ENCODE results near the gene CCDC28B. TPM values are rescaled to one million over a fixed set of nuclear protein-coding genes. Genes with fewer than 3 reads are reported as not detected.
"Not testable (repeated sequence)": the region's sequence is repeated elsewhere in the genome, so short reads cannot be mapped to it uniquely, and the experiment has no call there.

Gene CCDC28B
- 10 to 100 TPM; 61.2 to 67.1 (median 65.5) TPM for polyA plus RNA-seq

DNA sequence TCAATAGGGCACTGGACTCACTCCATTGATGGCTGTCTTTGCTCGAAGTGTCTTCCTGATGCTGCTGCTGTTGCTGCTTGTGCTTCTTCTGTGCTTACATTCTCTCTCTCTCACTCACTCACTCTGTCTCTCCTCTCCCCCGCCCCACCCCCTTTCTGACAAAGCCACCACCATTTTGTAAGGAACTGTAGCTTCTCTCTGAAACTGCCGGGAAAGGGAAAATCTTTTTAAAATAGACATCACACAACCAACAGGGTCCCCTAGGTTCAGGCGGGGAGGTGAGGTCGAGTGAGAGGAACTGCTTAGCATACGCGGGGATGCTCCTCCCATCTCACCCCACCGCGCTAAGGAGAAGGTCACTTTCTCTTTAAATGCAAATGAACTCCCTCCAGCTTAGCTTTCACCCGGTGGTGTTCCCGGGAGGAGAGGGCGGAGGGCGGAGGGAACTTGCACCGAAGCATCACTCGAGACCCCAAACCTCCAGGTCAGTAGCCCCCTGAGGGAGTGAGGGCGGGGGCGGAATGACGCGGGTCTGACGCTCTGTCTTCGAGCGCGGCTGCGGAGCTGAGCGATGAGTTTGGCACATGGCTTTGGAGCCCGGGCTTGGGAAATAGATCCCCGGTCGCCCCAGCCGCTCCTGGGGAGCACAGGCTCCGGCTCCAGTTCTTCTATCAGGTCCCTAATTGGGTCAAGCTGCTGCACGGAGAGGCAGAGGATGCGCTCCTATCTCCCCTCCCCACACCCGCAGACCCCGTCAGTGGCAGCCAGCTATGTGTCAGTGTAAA is at the start of gene CCDC28B:
CCDC28B (plus strand) TSS at position 370 of the 785 bp plus-strand sequence. CDS start 1,341 bp downstream, outside the sequence.
- DNase-seq: peak; percentile 60 to 64 (median 62)
- peak within 1 kb of the TSS; percentile 95 to 98 (median 96) for H3K4me3 Mint-ChIP-seq
- H3K4me1 Mint-ChIP-seq: peaks cover 63 to 68% of the 10 kb centered on the region in 2 donors
- no peaks in the 10 kb centered on the region for H3K9me3 Mint-ChIP-seq
- H3K36me3 Mint-ChIP-seq: peaks cover 0 to 20% (median 0%) of the 10 kb centered on the region in 3 donors
- peak within 1 kb of the TSS; percentile 85 to 99 (median 98) for H3K27ac Mint-ChIP-seq
- peaks cover 2 to 4% (median 4%) of the 10 kb centered on the region in 3 donors for H3K27me3 Mint-ChIP-seq (ENCODE audit: low read depth in 3 of 3)

DNA sequence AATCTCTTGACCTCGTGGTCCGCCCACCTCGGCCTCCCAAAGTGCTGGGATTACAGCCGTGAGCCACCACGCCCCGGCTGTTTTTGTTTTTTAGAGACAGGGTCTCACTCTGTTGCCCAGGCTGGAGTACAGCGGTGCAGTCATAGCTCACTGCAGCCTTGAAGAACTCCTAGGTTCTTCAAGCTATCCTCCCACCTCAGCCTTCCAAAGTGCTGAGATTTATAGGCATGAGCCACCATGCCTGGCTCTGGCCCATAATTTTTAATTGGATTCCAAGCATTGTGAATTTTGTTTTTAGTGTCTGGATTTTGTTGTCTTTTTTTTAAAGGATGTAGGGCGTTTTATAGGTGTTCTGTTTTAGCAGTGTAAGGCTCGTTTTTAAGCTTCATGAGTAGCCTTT is 49.5 kb upstream of the CCDC28B start:
- H3K27me3 Mint-ChIP-seq (ENCODE audit: low read depth in 3 of 3): peaks cover 0 to 1% (median 0%) of the 10 kb centered on the region in 3 donors
- no peak overlapping the region for H3K4me3 Mint-ChIP-seq
- peaks cover 14 to 54% of the 10 kb centered on the region in 2 donors for H3K4me1 Mint-ChIP-seq
- peaks cover 11 to 19% (median 13%) of the 10 kb centered on the region in 3 donors for H3K36me3 Mint-ChIP-seq
- no peak for DNase-seq
- peaks cover 0 to 10% (median 5%) of the 10 kb centered on the region in 6 donors for H3K9me3 Mint-ChIP-seq
- no peak overlapping the region for H3K27ac Mint-ChIP-seq

DNA sequence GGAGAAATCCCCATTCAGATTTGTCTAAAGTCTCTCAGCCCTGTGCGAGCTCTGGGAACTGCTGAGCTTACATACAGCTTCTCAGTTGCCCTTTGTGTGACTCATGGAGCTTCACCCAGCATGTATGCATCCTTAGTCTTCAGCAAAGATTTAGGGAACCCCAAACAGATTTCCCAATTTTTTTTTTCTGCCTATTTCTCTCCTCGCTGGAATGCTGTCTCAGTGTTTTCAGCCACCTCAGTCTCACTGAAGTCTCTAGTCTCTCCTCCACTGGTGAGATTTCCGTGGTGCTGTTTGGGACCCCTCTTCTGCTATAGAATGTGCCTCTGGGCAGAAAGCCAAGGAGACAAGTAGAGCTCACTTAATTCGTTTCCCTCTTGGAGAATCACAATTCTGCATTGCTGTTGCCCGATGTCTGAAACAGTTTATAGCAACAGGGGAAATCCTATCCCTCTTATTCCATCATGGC is 49.0 kb upstream of the CCDC28B start:
- peaks cover 12 to 49% of the 10 kb centered on the region in 2 donors for H3K4me1 Mint-ChIP-seq
- no peak overlapping the region for H3K4me3 Mint-ChIP-seq
- DNase-seq: no peak
- H3K36me3 Mint-ChIP-seq: peaks cover 11 to 24% (median 18%) of the 10 kb centered on the region in 3 donors
- H3K27ac Mint-ChIP-seq: no peak overlapping the region
- peaks cover 0 to 10% (median 5%) of the 10 kb centered on the region in 6 donors for H3K9me3 Mint-ChIP-seq
- H3K27me3 Mint-ChIP-seq (ENCODE audit: low read depth in 3 of 3): peaks cover 0 to 1% (median 1%) of the 10 kb centered on the region in 3 donors

DNA sequence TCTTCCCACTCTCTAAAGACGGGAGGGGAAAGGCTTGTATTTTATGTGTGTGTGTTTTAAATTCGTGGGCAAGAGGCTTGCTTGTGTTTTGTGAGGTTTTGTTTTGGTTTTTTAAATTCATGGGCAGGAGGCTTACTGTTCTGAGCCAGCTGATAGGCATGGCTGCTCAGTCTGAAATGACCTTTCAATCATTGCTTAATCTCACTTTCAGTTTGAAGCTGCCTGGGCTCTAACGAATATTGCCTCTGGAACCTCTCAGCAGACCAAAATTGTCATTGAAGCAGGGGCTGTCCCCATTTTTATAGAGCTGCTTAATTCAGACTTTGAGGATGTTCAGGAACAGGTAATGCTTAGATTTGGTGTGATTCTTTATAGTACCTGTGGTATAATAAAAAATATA is 41.2 kb upstream of the CCDC28B start:
- H3K36me3 Mint-ChIP-seq: peaks cover 16 to 56% (median 52%) of the 10 kb centered on the region in 3 donors

DNA sequence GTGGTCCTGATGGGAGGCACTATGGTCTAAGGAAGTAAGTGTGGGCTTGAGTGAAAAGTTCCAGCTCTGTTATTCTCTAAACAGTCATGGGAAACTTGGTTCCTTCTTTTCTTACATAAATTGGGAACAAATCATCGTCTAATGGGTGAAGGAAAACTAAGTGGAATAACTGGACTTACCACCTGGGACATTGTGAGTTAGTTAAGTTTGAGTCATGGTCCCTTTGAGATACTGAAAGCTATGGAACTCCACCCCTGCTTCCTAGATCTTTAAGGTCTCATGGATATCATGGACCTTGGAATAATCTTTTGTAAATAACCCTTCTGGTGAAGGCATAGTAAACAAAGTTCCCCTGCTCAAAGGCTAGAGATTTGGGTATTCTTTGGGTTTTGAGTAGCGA is 37.0 kb upstream of the CCDC28B start:
- Mint-ChIP-seq H3K27ac (no peak overlapping the region), H3K9me3 (no peaks in the 10 kb centered on the region), H3K36me3 (peaks cover 14 to 41% (median 31%) of the 10 kb centered on the region in 3 donors), H3K4me1 (no peaks in the 10 kb centered on the region), H3K4me3 (no peak overlapping the region), H3K27me3 (ENCODE audit: low read depth in 3 of 3) (no peaks in the 10 kb centered on the region)
- DNase-seq: no peak

More for the DNA sequence above, 41.2 kb upstream of the CCDC28B start:
- H3K27ac Mint-ChIP-seq: no peak overlapping the region
- peaks cover 0 to 1% (median 0%) of the 10 kb centered on the region in 3 donors for H3K27me3 Mint-ChIP-seq (ENCODE audit: low read depth in 3 of 3)
- no peaks in the 10 kb centered on the region for H3K9me3 Mint-ChIP-seq
- H3K4me1 Mint-ChIP-seq: peaks cover 0 to 3% of the 10 kb centered on the region in 2 donors
- H3K4me3 Mint-ChIP-seq: no peak overlapping the region
- DNase-seq: no peak

DNA sequence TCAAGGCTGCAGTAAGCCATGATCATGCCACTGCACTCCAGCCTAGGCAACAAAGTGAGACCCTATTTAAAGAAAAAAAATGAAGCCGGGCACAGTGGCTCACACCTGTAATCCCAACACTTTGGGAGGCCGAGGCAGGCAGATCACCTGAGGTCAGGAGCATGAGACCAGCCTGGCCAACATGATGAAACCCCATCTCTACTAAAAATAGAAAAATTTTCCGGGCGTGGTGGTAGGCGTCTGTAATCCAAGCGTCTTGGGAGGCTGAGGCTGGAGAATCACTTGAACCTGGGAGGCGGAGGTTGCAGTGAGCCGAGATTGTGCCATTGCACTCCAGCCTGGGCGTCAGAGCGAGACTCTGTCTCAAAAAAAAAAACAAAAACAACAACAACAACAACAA is 34.8 kb upstream of the CCDC28B start:
- H3K27ac Mint-ChIP-seq: not testable (repeated sequence)

DNA sequence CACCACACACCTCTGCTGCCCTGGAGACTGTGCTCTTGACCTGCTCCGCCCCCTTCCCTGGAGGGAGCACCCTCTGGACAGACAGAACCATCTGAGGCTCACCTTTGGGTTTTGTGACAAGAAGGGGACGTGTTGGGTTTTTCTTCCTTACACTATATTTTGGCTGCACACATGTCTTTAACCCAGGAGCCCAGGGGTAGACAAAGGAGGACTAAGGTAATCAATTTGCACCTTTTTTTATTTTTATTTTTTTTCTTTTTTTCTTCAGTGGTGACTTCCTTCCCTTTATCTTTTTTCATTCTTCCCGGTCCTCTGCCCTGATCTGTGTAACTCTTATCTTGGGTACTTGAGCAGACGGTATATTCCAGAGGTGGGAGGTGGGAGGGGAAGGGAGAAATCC is 29.4 kb upstream of the CCDC28B start:
- Mint-ChIP-seq H3K27ac (peak overlapping the region in 1 of 6 donors; percentile 24), H3K9me3 (no peaks in the 10 kb centered on the region), H3K4me1 (peaks cover 0 to 12% of the 10 kb centered on the region in 2 donors), H3K36me3 (peaks cover 25 to 46% (median 26%) of the 10 kb centered on the region in 3 donors), H3K4me3 (no peak overlapping the region), H3K27me3 (ENCODE audit: low read depth in 3 of 3) (peaks cover 0 to 2% (median 0%) of the 10 kb centered on the region in 3 donors)
- no peak for DNase-seq

More for the DNA sequence above, 34.8 kb upstream of the CCDC28B start:
- H3K9me3 Mint-ChIP-seq; DNase-seq; H3K4me3 Mint-ChIP-seq; H3K4me1 Mint-ChIP-seq; H3K27me3 Mint-ChIP-seq (ENCODE audit: low read depth in 3 of 3): not testable (repeated sequence)
- H3K36me3 Mint-ChIP-seq: peaks cover 18 to 40% (median 31%) of the 10 kb centered on the region in 3 donors

DNA sequence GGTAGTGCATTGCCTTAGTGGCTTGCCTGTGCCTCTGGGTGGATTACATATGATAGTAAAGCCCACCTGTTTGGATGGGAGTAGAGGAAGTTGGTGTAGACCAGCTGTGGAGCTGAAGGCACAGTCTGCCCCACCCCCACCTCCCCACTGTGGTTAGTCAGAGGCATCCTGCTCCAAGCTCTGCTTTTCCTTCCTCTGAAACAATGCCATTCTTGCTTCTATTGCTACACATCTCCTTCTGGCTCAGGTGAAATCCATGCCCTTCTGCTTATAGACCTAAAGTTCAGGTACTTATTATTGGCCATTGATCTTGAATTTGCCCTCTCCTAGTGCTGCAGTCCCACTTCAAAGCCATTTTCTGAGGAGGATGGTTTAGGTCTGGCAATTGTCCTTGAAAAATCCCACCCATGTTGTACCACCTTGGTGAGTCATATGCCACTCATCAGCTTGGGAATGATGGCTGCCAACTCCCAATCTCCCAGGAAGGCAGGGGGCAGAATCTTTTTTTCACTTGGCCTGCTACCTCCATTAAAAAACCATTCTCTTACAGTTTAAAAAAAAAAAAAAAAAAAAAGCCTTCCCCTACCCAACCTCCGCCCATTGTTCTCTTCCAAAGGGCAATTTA is 27.7 kb upstream of the CCDC28B start:
- Mint-ChIP-seq H3K9me3 (no peaks in the 10 kb centered on the region), H3K4me1 (peaks cover 0 to 12% of the 10 kb centered on the region in 2 donors), H3K27ac (peak overlapping the region in 2 of 6 donors; percentile 3 to 29), H3K4me3 (no peak overlapping the region), H3K27me3 (ENCODE audit: low read depth in 3 of 3) (peaks cover 0 to 2% (median under 1%) of the 10 kb centered on the region in 3 donors), H3K36me3 (peaks cover 25 to 43% (median 26%) of the 10 kb centered on the region in 3 donors)
- DNase-seq: no peak

DNA sequence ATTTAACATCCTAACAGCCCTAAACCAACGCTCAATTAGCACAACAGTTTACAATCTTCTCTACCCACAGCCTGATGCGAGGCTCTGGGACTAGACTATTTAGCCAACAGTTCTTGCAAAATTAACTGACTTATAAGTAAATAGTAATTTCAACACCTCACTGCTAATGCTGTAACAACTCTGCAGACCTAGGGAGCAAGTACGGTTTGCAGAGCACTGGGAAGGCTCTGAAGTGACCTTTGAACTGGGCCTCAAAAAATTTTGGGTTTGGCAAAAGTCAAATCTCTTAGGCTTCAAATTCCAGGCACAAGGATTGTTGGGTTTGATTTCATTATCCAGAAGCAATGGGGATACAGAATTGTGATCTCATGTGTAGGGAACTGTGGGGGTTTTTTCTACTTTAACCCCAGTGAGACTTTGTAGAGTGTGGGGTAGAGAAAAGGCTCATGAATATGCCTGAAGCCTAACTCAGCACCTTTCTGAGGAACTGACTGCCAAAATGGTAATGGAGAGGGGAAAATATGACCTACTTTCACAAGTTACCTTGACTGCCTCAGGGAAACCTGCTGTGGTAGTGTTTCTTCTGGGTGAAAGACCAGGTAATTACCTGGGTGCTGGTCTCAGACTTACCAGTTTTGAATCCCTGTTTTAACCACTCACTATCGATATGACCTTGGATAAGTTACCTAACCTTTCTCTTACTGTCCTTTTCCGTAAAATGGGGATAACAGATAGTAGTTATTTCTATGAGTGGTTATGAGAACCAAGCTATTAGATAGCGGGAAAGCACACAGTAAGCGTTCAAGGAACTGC is 21.8 kb upstream of the CCDC28B start:
- DNase-seq: no peak
- peaks cover 31 to 33% of the 10 kb centered on the region in 2 donors for H3K4me1 Mint-ChIP-seq
- H3K27ac Mint-ChIP-seq: peak overlapping the region; percentile 91 to 97 (median 95)
- H3K4me3 Mint-ChIP-seq: peak overlapping the region; percentile 89 to 94 (median 91)
- H3K27me3 Mint-ChIP-seq (ENCODE audit: low read depth in 3 of 3): peaks cover 9 to 18% (median 11%) of the 10 kb centered on the region in 3 donors
- peaks cover 0 to 10% (median 4%) of the 10 kb centered on the region in 3 donors for H3K36me3 Mint-ChIP-seq
- no peaks in the 10 kb centered on the region for H3K9me3 Mint-ChIP-seq

DNA sequence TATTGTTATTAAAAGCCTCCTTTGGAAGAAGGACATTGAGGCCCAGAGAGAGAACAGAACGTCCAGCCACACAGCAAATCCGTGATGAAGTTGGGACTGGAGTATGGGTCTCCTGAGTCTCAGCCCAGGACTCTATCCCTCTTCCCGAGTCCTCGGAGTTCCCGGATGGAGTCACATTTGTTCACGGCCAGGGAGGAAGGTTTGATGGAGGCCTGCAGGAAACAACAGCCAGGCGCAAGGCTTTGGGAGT is 21.3 kb upstream of the CCDC28B start:
- Mint-ChIP-seq H3K27me3 (ENCODE audit: low read depth in 3 of 3) (peaks cover 9 to 18% (median 11%) of the 10 kb centered on the region in 3 donors), H3K4me3 (peak overlapping the region; percentile 89 to 94 (median 91)), H3K27ac (peak overlapping the region; percentile 91 to 97 (median 95)), H3K36me3 (peaks cover 0 to 9% (median 7%) of the 10 kb centered on the region in 3 donors), H3K4me1 (peaks cover 36% of the 10 kb centered on the region in 2 donors), H3K9me3 (no peaks in the 10 kb centered on the region)
- peak in 1 of 3 donors; percentile 7 for DNase-seq

DNA sequence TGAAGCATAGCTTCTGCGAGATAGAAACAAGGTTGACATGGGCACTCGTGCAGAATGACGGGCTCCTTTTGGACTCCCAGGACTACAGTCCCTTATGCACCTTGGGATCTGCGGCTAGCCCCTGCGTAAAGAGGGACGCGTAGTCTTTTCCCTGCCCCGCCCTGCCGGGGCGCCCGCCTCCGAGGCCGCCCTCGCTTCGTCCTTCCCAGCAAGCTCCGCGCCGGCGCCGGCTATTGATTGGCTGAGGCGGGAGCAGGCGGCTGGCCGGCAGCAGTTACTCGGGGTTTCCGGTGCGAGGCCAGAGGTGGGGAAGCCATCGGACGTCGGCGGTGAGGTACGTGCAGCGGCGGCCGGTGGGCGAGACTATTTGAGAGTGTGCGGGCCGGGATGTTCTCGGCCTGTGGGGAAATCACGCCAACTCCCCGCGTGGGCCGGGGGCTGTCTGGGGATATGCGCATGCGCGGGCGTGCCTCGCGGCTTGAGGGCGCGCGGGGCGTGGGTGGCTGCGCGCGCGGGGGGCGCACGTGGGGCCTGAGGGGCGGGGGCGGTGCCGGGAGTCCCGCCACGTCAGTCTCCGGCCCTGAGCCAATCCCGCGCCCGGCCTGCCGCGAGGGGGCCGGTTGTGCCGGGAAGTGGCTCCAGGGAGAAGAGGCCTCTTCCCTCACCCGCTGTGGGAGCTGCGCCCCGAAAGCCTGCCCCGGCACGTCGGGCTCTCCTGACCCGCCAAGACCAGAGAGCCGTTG is 20.8 kb upstream of the CCDC28B start, which contains the start of gene TXLNA:
TXLNA (plus strand) TSS at position 233 of the 743 bp plus-strand sequence. CDS start 671 bp downstream, outside the sequence.
- H3K4me1 Mint-ChIP-seq: peaks cover 37 to 41% of the 10 kb centered on the region in 2 donors

DNA sequence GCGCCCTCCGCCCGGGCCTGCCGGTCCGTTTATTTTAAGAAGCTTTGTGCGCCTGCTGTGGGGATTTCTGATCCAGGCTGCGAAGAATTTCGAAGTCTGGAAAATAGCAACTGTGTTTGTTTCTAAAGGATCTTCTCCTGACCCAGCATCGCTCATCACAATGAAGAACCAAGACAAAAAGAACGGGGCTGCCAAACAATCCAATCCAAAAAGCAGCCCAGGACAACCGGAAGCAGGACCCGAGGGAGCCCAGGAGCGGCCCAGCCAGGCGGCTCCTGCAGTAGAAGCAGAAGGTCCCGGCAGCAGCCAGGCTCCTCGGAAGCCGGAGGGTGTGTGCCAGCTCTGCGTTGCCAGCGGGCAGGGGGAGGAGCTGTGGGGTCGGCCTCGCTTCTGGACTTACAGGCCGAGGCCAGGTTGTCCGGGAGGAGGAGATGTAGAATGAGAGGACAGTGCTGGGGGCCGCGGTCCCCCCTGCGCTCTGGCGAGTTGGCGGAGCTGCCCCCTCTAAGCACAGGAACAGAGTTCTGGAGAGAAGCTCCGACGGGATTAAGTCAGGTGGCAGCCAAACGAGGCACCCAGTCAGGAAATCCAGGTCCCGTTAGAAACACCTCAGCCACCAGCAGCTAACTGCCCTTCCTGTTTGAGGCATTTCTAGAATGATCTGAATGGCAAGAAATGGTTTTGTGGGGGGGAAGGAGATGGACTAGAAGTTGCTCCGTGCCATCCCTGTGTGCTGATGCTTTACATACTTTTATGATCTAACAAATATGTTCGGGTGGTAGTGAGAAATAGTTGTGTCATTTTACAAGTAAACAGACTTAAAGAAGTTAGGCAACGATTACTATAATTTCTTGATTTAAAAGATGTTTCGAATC is 20.0 kb upstream of the CCDC28B start:
- no peaks in the 10 kb centered on the region for H3K9me3 Mint-ChIP-seq
- H3K4me3 Mint-ChIP-seq: peak overlapping the region; percentile 86 to 94 (median 91)
- peak; percentile 40 to 42 (median 40) for DNase-seq
- peak overlapping the region; percentile 90 to 94 (median 92) for H3K27ac Mint-ChIP-seq
- peaks cover 9 to 18% (median 11%) of the 10 kb centered on the region in 3 donors for H3K27me3 Mint-ChIP-seq (ENCODE audit: low read depth in 3 of 3)
- H3K4me1 Mint-ChIP-seq: peaks cover 42 to 47% of the 10 kb centered on the region in 2 donors
- H3K36me3 Mint-ChIP-seq: peaks cover 5 to 17% (median 6%) of the 10 kb centered on the region in 3 donors

More for the DNA sequence above, 20.8 kb upstream of the CCDC28B start, which contains the start of gene TXLNA:
- Mint-ChIP-seq H3K27ac (peak within 1 kb of the TSS; percentile 92 to 97 (median 95)), H3K4me3 (peak within 1 kb of the TSS; percentile 89 to 94 (median 91)), H3K27me3 (ENCODE audit: low read depth in 3 of 3) (peaks cover 9 to 18% (median 11%) of the 10 kb centered on the region in 3 donors), H3K36me3 (peaks cover 0 to 12% (median 6%) of the 10 kb centered on the region in 3 donors), H3K9me3 (no peaks in the 10 kb centered on the region)
- DNase-seq: peak; percentile 90 to 91 (median 90)

Data from immature natural killer cell (primary cell).